ENCODE measurements around the gene MICAL2.

The MICAL2 gene

GRCh38 chr11:12216671-12217374 lies 106.4 kb downstream of the MICAL2 start:
- peak; percentile 46 for DNase-seq

DNA sequence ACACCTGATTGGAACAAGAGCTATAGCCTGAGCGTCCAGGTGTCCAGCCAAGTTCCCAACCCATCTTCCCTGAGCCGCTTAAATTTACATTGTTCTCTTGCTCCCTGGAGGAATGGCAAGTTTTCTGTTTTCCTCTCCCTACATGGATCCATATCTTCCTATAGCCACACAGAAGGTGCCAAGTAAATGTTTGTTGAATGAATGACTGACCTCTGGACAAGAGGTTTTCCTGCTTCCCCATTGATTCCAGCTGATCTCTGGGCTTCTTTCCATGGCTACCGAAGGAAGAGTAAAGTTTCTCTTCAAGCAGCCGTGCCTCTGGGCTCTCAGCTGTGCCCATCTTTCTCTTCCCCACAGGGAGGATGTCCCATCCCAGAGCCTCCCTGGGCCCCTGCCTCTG lies 107.5 kb downstream of the MICAL2 start:
- DNase-seq = no peak

DNA sequence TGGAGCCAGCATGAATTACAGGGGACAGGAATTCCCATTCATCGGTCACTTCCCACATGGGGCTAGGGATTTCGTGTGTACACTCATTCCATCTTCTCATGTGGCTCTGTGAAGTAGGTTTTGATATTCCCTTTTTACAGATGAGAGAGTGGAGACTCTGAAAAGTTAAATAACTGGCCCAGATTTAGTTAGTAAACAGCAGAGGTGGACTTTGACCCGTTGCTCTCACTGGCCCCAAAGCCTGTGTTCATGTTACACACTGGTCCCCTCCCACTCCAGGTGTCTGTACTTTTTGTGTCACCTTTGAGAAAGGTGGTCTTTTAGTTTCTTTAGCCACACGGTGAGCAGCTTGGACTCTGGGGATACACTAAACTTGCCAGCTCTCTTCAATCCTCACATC lies 108.5 kb downstream of the MICAL2 start:
- no peak for DNase-seq

GRCh38 chr11:12219757-12220156 lies 109.4 kb downstream of the MICAL2 start:
- no peak for DNase-seq

GRCh38 chr11:12220305-12220704 lies 109.9 kb downstream of the MICAL2 start:
- DNase-seq = peak; percentile 84

GRCh38 chr11:12221051-12221535 lies 110.7 kb downstream of the MICAL2 start:
- no peak for DNase-seq

DNA sequence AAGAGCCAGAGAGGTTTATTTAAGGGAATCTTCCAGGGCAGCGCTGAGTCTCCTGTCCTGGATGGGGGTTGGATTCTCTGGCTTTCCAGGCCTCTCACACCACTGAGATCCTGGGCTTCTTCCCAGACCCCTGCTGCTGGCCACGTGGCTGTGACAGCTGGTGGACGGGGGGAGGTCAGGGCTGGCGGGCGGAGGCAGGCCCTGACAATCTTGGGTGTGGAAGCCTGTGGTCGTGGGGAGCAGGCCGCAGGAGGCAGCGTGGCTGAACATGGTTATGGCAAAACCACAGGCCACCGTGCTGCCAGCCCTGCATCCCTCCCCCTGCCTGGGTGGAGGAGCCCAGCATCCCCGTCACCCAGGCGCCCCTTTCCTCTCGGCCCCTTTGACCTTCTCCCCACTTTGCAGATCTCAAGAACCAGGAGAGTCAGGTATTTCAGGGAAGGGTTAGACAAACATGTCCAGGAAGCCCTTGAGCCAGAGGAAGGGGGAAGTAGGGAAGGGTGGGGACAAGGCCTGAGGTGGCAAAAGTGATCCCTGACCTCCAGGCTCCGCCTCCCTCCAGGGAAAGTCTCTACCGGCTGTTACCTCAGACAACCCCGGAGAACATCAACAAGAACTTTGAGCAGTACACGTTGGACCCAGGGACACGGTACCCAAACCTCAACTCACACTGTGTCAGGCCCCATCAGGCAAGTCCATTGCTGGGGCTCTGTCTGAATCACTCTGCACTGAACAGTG lies 111.8 kb downstream of the MICAL2 start:
- peak; percentile 81 for DNase-seq

DNA sequence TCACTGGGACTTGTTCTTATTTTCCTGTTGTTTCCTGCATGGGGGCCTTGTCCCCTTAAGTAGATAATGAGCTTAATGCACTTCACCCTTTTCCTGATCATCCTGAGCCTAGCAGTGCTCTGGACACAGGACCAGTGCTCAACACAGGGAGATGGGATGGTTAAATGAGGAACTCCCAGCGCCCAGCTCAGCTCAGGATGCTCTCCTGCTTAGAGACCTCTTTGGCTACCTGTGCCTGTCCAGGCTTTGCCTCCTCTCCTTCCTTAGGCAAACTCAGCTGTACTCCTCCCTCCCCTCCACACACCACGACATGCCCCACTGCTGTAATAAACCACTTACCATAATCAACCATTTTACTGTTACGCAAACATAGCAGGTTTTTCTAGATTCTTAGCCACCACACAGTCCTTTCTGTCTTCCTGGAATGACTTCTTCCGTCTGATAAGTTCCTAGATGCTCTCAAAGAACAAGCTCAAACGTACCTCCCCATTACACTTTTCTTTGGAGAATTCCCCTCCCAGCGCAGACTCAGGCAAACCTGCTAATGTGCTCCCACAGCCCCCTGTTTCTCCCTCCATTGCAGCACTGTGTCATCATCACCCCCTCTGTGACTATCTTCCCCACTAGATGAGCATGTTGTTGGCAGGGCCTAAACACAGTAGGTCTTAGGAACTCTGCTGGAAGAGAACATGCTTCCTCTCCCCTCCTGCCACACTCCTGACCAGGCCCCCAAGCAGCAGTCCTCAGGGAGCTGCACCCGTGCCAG lies 113.6 kb downstream of the MICAL2 start:
- DNase-seq = no peak

- DNase-seq = peak; percentile 84
Observed at GRCh38 chr11:12224537-12224893, 114.1 kb downstream of the MICAL2 start.

GRCh38 chr11:12225046-12225739 lies 114.8 kb downstream of the MICAL2 start:
- DNase-seq = no peak

GRCh38 chr11:12226093-12226492 lies 115.7 kb downstream of the MICAL2 start:
- DNase-seq = no peak

DNA sequence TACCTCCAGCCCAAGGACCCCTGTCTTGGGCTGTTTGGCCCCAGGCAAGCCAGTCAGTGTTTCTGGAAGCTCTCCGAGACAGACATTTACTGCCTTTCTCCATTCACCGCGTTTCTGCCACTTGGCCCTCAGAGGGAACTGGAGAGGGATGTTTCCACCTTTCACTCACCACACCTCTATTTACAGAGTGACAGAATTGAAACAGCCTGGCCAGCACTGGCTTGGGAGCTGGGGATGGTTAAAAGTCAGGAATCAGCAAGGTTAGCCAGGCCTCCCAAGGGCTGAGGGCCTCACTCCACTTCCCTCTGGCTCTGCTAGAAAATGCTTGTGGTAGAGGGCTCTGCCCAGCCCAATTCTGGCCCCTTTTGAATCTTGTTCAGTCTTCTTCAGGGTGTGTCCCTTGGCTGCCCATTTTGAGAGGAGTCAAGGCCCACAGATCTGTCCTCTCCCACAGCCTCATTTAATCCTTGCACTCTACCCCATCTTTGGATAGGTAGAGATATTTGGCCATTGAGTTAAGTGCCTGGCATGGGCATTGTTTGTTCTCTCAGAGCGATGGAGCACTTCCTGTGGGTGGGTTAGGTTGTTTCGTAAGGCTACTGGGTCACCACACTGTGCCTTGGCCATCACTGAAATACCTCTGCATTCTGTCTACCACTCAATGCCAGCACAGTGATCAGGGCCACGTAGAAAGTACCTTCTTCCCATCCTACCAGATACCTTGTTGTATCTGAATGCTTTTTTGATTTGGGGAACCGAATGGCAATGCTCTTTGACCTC lies 119.2 kb downstream of the MICAL2 start:
- DNase-seq = no peak

DNA sequence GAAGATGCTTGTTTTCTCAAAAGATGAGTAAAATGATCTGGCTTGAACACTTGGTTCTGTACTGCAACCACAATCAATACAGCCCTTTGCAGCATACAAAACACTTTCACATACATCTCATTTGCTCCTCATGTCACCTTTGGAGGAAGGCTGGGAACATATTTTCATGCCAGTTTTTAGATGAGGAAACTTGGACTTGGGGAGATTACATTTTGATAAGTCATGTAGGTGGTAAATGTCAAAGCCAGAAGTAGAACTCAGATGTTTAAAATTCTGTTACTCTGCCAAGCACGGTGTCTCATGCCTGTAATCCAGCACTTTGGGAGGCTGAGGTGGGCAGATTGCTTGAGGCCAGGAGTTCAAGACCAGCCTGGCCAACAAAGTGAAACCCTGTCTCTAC lies 121.8 kb downstream of the MICAL2 start:
- DNase-seq = no peak

GRCh38 chr11:12232817-12233601 lies 122.6 kb downstream of the MICAL2 start:
- DNase-seq = no peak

- no peak for DNase-seq
Observed at GRCh38 chr11:12233602-12233925, 123.2 kb downstream of the MICAL2 start.

DNA sequence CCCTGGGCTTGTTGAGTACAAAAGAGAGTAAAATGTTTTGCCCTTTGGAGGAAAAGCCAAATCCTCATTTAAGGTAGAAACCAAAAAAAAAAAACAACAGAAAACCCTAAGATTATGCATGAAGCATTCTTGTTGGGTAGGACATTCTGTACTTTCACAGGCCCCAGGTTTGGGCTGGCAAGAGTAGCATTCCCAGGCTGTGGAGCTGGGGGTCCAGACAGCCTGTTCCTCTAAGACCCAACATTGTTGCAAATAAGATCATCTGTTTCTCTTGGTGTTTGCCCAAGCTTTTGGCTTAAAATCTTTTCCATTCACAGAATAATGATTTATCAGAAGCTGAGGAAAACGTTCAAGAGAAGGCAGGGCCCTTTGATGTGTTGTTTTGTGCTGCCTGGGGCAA lies 123.8 kb downstream of the MICAL2 start:
- no peak for DNase-seq

GRCh38 chr11:12235080-12235479 lies 124.7 kb downstream of the MICAL2 start:
- DNase-seq = no peak

DNA sequence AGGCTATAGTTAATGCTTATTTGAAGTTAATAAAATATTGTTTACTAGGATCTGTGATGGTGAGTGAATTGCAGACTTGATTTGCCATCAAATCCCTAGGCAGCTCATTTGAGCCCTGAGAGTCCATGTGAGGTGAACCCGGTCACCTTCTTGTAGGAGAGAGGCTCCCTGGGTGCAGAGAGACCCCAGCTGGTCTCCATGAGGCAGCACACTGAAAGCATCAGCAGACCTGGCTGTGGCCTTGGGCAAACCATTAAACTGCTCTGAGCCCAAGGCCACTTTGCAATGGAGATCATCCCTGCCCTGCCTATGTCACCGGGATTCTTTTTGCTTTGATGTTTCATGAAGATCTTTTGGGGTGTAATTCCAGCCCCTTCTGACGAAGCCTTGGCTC lies 125.2 kb downstream of the MICAL2 start:
- DNase-seq = no peak

GRCh38 chr11:12235947-12236743 lies 125.8 kb downstream of the MICAL2 start:
- DNase-seq = peak; percentile 72

DNA sequence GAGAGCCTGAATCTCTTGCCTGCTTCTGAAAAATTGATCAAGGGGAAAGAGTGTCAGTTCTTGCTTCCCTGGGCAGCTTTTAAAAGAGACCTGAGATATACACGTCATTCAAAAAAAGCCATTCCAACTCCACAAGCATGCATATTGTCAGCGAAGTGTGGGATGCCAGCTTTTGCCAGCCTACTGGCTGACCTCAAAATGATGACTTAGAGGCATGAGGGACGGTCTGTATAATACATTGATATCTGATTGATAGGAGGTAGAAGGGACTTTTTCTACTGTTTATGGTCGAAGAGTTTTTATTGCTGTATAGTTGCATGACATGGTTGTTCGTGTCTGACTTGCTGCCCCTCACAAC lies 126.3 kb downstream of the MICAL2 start:
- no peak for DNase-seq

GRCh38 chr11:12237381-12237784 lies 127.0 kb downstream of the MICAL2 start:
- no peak for DNase-seq
